ENCODE results near the gene CD82.

DNA sequence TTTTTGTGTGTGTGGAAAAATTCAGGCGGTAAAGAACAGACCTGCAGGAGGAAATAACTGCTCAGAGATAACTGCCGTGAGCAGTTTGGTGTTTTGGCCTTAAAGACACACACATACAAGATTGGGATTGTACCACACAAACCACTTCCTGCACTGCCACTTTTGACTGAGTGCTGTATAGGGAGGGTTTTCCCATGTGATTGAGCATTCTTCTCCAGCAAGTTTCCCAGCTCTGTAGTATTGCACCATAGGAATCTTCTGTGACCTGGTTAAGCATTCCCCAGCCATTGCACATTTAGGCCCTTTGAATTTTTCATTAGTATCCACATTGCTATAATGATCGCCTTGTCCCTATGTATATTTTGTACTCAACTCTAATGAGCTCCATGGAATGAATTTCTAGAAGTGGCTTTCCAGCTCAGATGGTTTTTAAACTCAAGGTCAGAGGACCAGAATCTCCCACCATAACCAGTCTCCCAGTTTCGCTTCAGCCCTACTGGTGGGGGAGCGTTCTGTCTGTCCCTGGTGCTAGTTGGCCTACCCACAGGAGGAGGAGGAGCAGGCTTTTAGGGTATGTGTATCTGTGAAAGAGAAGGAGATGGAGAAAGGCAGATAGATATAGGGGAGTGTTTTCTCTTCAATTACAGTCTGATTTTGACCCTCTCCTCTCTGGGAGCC lies 9.3 kb downstream of the CD82 start:
- TF ChIP-seq, protein P1, sequence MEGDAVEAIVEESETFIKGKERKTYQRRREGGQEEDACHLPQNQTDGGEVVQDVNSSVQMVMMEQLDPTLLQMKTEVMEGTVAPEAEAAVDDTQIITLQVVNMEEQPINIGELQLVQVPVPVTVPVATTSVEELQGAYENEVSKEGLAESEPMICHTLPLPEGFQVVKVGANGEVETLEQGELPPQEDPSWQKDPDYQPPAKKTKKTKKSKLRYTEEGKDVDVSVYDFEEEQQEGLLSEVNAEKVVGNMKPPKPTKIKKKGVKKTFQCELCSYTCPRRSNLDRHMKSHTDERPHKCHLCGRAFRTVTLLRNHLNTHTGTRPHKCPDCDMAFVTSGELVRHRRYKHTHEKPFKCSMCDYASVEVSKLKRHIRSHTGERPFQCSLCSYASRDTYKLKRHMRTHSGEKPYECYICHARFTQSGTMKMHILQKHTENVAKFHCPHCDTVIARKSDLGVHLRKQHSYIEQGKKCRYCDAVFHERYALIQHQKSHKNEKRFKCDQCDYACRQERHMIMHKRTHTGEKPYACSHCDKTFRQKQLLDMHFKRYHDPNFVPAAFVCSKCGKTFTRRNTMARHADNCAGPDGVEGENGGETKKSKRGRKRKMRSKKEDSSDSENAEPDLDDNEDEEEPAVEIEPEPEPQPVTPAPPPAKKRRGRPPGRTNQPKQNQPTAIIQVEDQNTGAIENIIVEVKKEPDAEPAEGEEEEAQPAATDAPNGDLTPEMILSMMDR (IDR thresholded peaks at IDR 0.05), result no peak
- no peak for TF ChIP-seq POLR2A (IDR thresholded peaks at IDR 0.05)
